NK-92 (cell line): Measurements from ENCODE around the gene STEEP1.
"Not testable (repeated sequence)": the region's sequence is repeated elsewhere in the genome, so short reads cannot be mapped to it uniquely, and the experiment has no call there.

Experiments used
- DNase-seq: peaks from one replicate; lab custom pipeline; 2025; ENCODE audit not compliant: unreplicated experiment; lab: John Stamatoyannopoulos, UW

The STEEP1 gene

GRCh38 chrX:119529345-119530276, 35.6 kb downstream of the STEEP1 start:
- no peak for DNase-seq

- DNase-seq: no peak
Observed at GRCh38 chrX:119523664-119524184, 41.5 kb downstream of the STEEP1 start.

GRCh38 chrX:119521246-119521645, 44.0 kb downstream of the STEEP1 start:
- DNase-seq: no peak

- no peak for DNase-seq
Observed at GRCh38 chrX:119518371-119518770, 46.8 kb downstream of the STEEP1 start.

- no peak for DNase-seq
Observed at GRCh38 chrX:119516157-119516702, 49.0 kb downstream of the STEEP1 start.

GRCh38 chrX:119512146-119512800, 52.9 kb downstream of the STEEP1 start:
- no peak for DNase-seq

- DNase-seq: no peak
Observed at GRCh38 chrX:119507206-119507605, 58.0 kb downstream of the STEEP1 start.

- no peak for DNase-seq
Observed at GRCh38 chrX:119505945-119506344, 59.3 kb downstream of the STEEP1 start.

GRCh38 chrX:119505145-119505544, 60.1 kb downstream of the STEEP1 start:
- not testable (repeated sequence) for DNase-seq

- no peak for DNase-seq
Observed at GRCh38 chrX:119503484-119503861, 61.7 kb downstream of the STEEP1 start.

GRCh38 chrX:119502727-119503483, 62.3 kb downstream of the STEEP1 start:
- DNase-seq: no peak

- no peak for DNase-seq
Observed at GRCh38 chrX:119501511-119502148, 63.6 kb downstream of the STEEP1 start.

- no peak for DNase-seq
Observed at GRCh38 chrX:119500061-119500800, 65.0 kb downstream of the STEEP1 start.

- no peak for DNase-seq
Observed at GRCh38 chrX:119497185-119497584, 68.0 kb downstream of the STEEP1 start.

- DNase-seq: no peak
Observed at GRCh38 chrX:119495734-119496726, 69.2 kb downstream of the STEEP1 start.

- DNase-seq: not testable (repeated sequence)
Observed at GRCh38 chrX:119493851-119494495, 71.2 kb downstream of the STEEP1 start.

GRCh38 chrX:119492463-119492862, 72.7 kb downstream of the STEEP1 start:
- no peak for DNase-seq
